GM18505 (cell line): ENCODE measurements around the gene RHBDD1.

Source experiments
- ATAC-seq: cut with Tn5 transposase; IDR thresholded peaks from one replicate; pipeline ENCODE4 v1.9.1; 2021; ENCODE audit not compliant: unreplicated experiment
- POLR2A ChIP-seq: IDR thresholded peaks from 4 replicates; pipeline ENCODE4 v1.6.1; 2011; ENCODE audit warnings: borderline replicate concordance; ENCODE audit not compliant: insufficient read depth, insufficient read length; ENCODE audit errors: extremely low read depth

The RHBDD1 gene

DNA sequence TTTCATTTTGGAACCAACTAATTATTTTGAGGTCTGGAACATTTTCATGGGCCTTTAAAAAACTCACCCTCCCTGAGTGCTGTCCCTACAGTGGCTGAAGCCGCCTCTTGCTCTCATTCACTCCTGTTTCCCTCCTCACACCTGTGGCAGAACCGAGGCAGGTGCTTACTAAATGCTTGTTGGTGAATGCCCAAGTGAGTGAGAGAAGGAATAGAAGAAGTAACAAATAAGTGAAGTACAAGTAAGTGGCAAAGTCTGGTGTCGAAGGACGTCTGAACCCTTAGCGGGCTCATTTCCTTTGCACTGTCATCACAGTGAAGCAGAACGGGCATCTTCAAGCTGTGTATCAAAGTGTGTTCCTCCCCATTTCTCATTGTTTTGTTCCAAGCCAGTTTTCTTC is 135.2 kb downstream of the RHBDD1 start:
- TF ChIP-seq POLR2A, result no peak
- no peak for ATAC-seq

- TF ChIP-seq POLR2A, result no peak
- ATAC-seq, result no peak
Measured at GRCh38 chr2:226971770-226972169, 135.9 kb downstream of the RHBDD1 start.

GRCh38 chr2:226973816-226974215 is 138.0 kb downstream of the RHBDD1 start:
- no peak for ATAC-seq
- no peak for TF ChIP-seq POLR2A

- TF ChIP-seq POLR2A, result no peak
- no peak for ATAC-seq
Measured at GRCh38 chr2:226977775-226978190, 141.9 kb downstream of the RHBDD1 start.

- TF ChIP-seq POLR2A, result no peak
- no peak for ATAC-seq
Measured at GRCh38 chr2:226978300-226978699, 142.4 kb downstream of the RHBDD1 start.

DNA sequence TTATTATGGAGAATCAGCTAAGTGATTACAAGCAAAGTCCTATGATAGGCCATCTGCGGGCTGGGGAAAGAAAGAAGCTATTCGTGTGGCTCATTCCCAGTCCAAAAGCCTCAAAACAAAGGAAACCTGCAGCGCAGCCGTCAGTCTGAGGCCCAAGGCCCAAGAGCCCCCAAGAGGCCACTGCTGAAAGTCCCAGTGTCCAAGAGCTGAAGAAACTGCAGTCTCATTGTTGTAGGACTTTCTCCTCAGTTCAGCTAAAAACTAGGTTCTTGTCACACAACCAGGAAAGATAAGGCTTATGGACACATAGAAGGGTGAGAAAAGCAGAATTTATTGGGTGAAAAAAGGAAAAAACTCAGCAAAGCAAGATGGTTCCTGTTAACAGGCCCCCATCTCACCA is 143.2 kb downstream of the RHBDD1 start:
- ATAC-seq, result no peak
- TF ChIP-seq POLR2A, result no peak

DNA sequence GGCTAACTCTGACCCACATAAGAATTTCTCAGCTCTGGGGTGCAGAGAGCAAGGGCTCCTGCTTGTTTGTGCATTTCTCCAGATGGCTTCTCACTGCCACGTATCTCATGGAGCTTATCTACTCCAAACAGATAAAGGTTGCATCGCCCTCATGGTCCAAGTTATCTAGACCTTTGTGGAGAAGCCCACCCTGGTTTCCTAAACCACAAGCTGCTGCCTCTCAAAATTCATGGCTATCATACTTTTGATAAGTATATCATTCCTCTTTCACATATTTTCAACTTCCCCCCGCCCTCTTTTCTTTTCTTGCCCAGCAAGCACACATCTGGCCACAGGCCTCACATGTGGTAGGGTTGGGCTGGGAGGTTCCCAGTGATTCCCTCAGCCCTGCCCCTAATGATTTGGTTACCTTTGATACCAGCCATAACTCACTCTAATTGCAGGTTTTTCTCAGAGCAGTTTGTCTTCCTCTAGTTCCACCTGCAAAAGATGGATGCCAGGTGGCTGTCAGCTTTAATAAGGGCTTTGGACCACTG is 146.0 kb downstream of the RHBDD1 start:
- TF ChIP-seq POLR2A, result no peak
- no peak for ATAC-seq

DNA sequence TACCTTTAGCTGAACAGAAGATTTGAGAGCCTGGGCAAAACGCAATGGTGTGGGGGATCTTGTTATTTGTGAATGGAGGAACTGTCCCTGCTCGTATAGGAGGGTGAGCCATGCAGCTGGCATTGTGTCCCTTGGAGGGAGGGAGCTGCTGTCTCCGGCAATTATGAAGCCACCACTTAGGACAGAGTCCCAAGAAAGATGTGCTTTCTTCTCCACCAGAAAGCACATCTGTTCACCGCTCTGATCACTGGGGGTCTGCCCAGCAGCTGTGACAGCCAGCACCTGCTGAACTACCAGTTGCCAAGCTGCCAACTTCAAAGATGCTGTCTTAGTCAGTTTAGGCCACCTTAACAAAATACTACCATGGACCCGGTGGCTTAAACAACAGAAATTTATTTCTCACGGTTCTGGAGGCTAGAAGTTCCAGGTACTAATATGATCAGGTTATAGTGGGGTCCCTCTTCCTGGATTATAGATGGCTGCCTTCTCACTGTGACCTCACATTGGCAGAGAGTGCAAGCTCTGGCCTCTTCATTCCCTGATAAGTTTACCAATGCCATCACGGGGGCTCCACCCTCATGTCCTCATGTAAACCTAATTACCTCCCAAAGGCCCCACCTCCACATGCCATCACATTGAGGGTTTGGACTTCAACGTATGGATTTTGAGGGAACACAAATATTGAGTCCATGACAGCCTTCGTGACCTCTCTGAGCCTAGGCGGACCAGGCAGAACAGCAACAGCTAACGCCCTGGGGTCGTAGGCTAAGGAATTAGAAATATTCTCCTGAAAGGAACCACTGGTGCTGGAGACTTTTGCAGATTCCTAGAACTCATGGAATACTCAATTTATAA is 148.3 kb downstream of the RHBDD1 start:
- peak; percentile 6 for ATAC-seq
- no peak for TF ChIP-seq POLR2A

GRCh38 chr2:226984750-226985582 is 149.1 kb downstream of the RHBDD1 start:
- no peak for TF ChIP-seq POLR2A
- ATAC-seq, result peak; percentile 97

DNA sequence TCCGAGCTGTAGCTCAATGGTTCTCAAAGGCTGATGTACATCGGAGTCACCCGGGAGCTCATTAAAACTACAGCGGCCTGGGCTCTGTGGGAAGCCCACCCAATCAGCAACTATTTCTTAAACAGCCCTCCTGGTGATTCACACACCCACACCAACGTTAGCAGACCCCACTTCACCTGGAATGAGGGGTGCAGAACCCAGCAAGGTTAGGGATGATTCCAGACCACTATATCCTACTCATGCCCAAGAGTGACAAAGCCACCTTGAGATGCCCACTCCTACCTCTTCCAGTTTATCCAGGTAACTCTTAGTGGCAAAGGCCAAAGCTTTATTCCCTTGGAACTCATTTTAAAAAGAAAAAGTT is 149.7 kb downstream of the RHBDD1 start:
- TF ChIP-seq POLR2A, result no peak
- ATAC-seq, result no peak

GRCh38 chr2:226991663-226992062 is 155.8 kb downstream of the RHBDD1 start:
- no peak for ATAC-seq
- no peak for TF ChIP-seq POLR2A

DNA sequence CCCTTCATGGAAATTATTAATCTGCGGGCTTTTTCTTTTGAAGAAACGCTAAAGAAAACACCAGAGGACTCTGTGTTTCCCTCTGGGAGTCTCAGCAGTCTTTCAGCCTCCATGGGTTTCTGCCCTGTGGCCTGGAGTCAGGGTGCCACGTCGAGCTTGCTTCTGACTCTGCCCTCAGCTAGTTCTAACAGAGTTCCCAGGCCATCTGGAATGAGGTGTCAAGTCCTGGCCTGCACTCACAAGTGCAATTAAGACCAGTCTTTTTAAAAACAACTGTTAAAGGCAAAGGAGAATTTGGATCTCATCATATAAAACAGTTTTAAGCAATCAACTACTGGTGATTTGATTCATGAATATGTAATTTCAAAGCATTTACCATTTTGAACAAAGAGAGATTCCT is 157.3 kb downstream of the RHBDD1 start:
- no peak for ATAC-seq
- TF ChIP-seq POLR2A, result no peak

- no peak for ATAC-seq
- no peak for TF ChIP-seq POLR2A
Measured at GRCh38 chr2:226994775-226995174, 158.9 kb downstream of the RHBDD1 start.
